B cell (primary cell): ENCODE data around the gene SNX12.

Experiments used
- CTCF ChIP-seq: fragments of 200-600 bp; IDR thresholded peaks from one replicate; pipeline ENCODE4 v1.8.0; 2022; ENCODE audit warnings: antibody characterized with exemption, mild to moderate bottlenecking
- EZH2 ChIP-seq: IDR thresholded peaks from 2 replicates; pipeline ENCODE4 v1.6.1; 2012; ENCODE audit warnings: borderline replicate concordance, low read depth, mild to moderate bottlenecking, moderate library complexity, low read length; ENCODE audit not compliant: insufficient read depth, poor library complexity, severe bottlenecking

GRCh38 chrX:71107762-71108360, 39.7 kb upstream of the SNX12 start:
- TF ChIP-seq EZH2 = no peak
- TF ChIP-seq CTCF = no peak
